ENCODE data around the gene ANGPTL7. TPM values are rescaled to one million over a fixed set of nuclear protein-coding genes. Genes with fewer than 3 reads are reported as not detected.

The ANGPTL7 gene
- total and polyA plus RNA-seq, 7 donors, result 0.51 to 6.4 (median 2.2) TPM; not detected in 1

GRCh38 chr1:11170102-11170501 lies 19.1 kb upstream of the ANGPTL7 start:
- 90 to 95% methylated on average over 2 of the region's 2 CpGs for WGBS, 2 donors
- peaks cover 0 to 10% (median 0%) of the 10 kb centered on the region in 4 donors for H3K4me1 ChIP-seq
- H3K4me3 ChIP-seq, result no peak overlapping the region
- TF ChIP-seq CTCF (IDR thresholded peaks at IDR 0.05) (no peak), POLR2AphosphoS5 (IDR thresholded peaks at IDR 0.05) (no peak), POLR2A (IDR thresholded peaks at IDR 0.05) (no peak), EP300 (IDR thresholded peaks at IDR 0.05) (no peak)
- H3K9me3 ChIP-seq, result no peaks in the 10 kb centered on the region
- H3K36me3 ChIP-seq, result peaks cover 0 to 11% (median 0%) of the 10 kb centered on the region in 4 donors
- no peak for DNase-seq
- intact Hi-C loops (cut with DNase I), result no loop called here
- H3K27ac ChIP-seq, result no peak overlapping the region
- no peaks in the 10 kb centered on the region for H3K27me3 ChIP-seq

DNA sequence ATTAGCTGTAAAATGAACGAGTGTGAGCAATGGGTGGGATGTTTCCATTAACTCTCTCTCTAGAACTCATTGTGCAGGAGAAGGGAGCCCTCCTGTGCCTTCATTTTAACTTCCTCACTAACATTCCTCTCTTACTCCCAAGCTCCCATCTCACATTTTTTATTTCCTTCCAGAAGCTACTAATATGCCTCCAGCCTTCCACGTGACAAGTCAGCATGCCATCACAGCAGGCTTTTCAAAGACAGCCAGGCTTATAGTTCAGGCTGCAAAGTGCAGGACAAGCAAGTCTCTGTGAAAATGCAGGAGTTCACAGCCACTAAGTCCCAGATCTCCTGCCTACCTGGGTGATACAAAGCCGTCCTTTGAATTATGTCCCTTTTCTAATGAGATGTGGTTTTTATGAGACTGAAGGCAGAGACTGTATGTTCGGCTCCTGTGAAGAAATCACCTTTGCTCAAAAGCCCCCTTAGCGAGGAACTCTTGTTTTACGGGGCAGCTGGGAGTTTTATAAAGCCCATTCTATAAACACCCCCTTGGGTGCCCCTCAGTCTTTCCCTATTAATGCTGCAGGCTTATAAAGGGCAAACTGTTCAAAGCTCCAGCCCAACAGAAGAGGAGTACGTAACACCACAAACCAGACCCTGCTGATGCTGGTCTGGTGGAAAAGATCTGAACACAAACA lies 14.8 kb upstream of the ANGPTL7 start:
- peaks cover 0 to 33% (median 17%) of the 10 kb centered on the region in 4 donors for H3K4me1 ChIP-seq
- 81 to 82% methylated on average over 7 of the region's 7 CpGs for WGBS, 2 donors
- intact Hi-C loops (cut with DNase I), result no loop called here
- no peak overlapping the region for H3K4me3 ChIP-seq
- TF ChIP-seq EP300 (IDR thresholded peaks at IDR 0.05) (no peak), CTCF (IDR thresholded peaks at IDR 0.05) (no peak), POLR2AphosphoS5 (IDR thresholded peaks at IDR 0.05) (no peak), POLR2A (IDR thresholded peaks at IDR 0.05) (no peak)
- no peaks in the 10 kb centered on the region for H3K9me3 ChIP-seq
- H3K27ac ChIP-seq, result no peak overlapping the region
- DNase-seq, result no peak
- H3K27me3 ChIP-seq, result no peaks in the 10 kb centered on the region
- H3K36me3 ChIP-seq, result no peaks in the 10 kb centered on the region

- 97% methylated on average over 10 of the region's 10 CpGs for whole genome bisulfite sequencing, 2 donors
- Histone ChIP-seq H3K4me3 (no peak overlapping the region), H3K4me1 (peaks cover 0 to 37% (median 22%) of the 10 kb centered on the region in 4 donors), H3K9me3 (no peaks in the 10 kb centered on the region), H3K36me3 (peaks cover 0 to 5% (median 0%) of the 10 kb centered on the region in 4 donors), H3K27ac (no peak overlapping the region), H3K27me3 (no peaks in the 10 kb centered on the region)
- no peak for DNase-seq
- TF ChIP-seq POLR2AphosphoS5 (IDR thresholded peaks at IDR 0.05) (no peak), POLR2A (IDR thresholded peaks at IDR 0.05) (no peak), CTCF (IDR thresholded peaks at IDR 0.05) (no peak), EP300 (IDR thresholded peaks at IDR 0.05) (no peak)
- intact Hi-C loops (cut with DNase I), result no loop called here
Observed at GRCh38 chr1:11175461-11175860, 13.7 kb upstream of the ANGPTL7 start.

- H3K4me1 ChIP-seq, result peaks cover 0 to 39% (median 22%) of the 10 kb centered on the region in 4 donors
- H3K4me3 ChIP-seq, result no peak overlapping the region
- WGBS, 2 donors, result 95 to 97% methylated on average over 11 of the region's 11 CpGs
- no peak overlapping the region for H3K27ac ChIP-seq
- no peaks in the 10 kb centered on the region for H3K27me3 ChIP-seq
- TF ChIP-seq POLR2A (IDR thresholded peaks at IDR 0.05) (no peak), CTCF (IDR thresholded peaks at IDR 0.05) (no peak), POLR2AphosphoS5 (IDR thresholded peaks at IDR 0.05) (no peak), EP300 (IDR thresholded peaks at IDR 0.05) (no peak)
- intact Hi-C loops (cut with DNase I), result no loop called here
- H3K36me3 ChIP-seq, result peaks cover 0 to 5% (median 0%) of the 10 kb centered on the region in 4 donors
- H3K9me3 ChIP-seq, result no peaks in the 10 kb centered on the region
- DNase-seq, result no peak
Observed at GRCh38 chr1:11176081-11176706, 13.0 kb upstream of the ANGPTL7 start.

Data from sigmoid colon (tissue), 7 donors.